ENCODE measurements around the gene MON1A.
A peak's percentile ranks its signal among the peaks of the same experiment; 100 is the strongest.
"Not testable (repeated sequence)": the region's sequence is repeated elsewhere in the genome, so short reads cannot be mapped to it uniquely, and the experiment has no call there.

Gene MON1A

GRCh38 chr3:49929291-49930167 lies at the start of gene MON1A:
Gene MON1A (minus strand): TSS chr3:49929811. CDS start chr3:49913346, 16,465 bp downstream.
- DNase-seq, result peak; percentile 99

GRCh38 chr3:49976942-49977341 lies 47.3 kb upstream of the MON1A start:
- DNase-seq, result peak; percentile 7

- no peak for DNase-seq
Observed at GRCh38 chr3:49972656-49973055, 43.0 kb upstream of the MON1A start.

GRCh38 chr3:49968346-49968745 lies 38.7 kb upstream of the MON1A start:
- DNase-seq, result no peak

GRCh38 chr3:49967291-49967690 lies 37.7 kb upstream of the MON1A start:
- DNase-seq, result no peak

GRCh38 chr3:49966233-49966942 lies 36.8 kb upstream of the MON1A start:
- DNase-seq, result no peak

GRCh38 chr3:49955636-49956035 lies 26.0 kb upstream of the MON1A start:
- peak; percentile 23 for DNase-seq

GRCh38 chr3:49952924-49953323 lies 23.3 kb upstream of the MON1A start:
- no peak for DNase-seq

- no peak for DNase-seq
Observed at GRCh38 chr3:49942651-49943050, 13.0 kb upstream of the MON1A start.

- no peak for DNase-seq
Observed at GRCh38 chr3:49940667-49941249, 11.1 kb upstream of the MON1A start.

- peak; percentile 99 for DNase-seq
Observed at GRCh38 chr3:49939858-49940666, 10.5 kb upstream of the MON1A start, which contains the start of gene RBM6. Gene RBM6 (plus strand): TSS chr3:49940150. CDS start chr3:49962642, 22,492 bp downstream.

- no peak for DNase-seq
Observed at GRCh38 chr3:49937090-49937489, 7.5 kb upstream of the MON1A start.

- DNase-seq, result not testable (repeated sequence)
Observed at GRCh38 chr3:49932281-49932680, 2.7 kb upstream of the MON1A start.

GRCh38 chr3:49930922-49931321 lies 1.3 kb upstream of the MON1A start:
- DNase-seq, result peak; percentile 82

GRCh38 chr3:49930168-49930690 lies 618 bp upstream of the MON1A start:
- DNase-seq, result no peak

- DNase-seq, result peak; percentile 78
Observed at GRCh38 chr3:49928481-49929017, 1.1 kb downstream of the MON1A start.

- DNase-seq, result no peak
Observed at GRCh38 chr3:49927798-49928197, 1.8 kb downstream of the MON1A start.

GRCh38 chr3:49926117-49926728 lies 3.4 kb downstream of the MON1A start:
- no peak for DNase-seq

- no peak for DNase-seq
Observed at GRCh38 chr3:49925485-49925884, 4.1 kb downstream of the MON1A start.

- no peak for DNase-seq
Observed at GRCh38 chr3:49924683-49925082, 4.9 kb downstream of the MON1A start.

- not testable (repeated sequence) for DNase-seq
Observed at GRCh38 chr3:49917806-49918590, 11.6 kb downstream of the MON1A start.
